ENCODE results near the gene ATP1A4. TPM values are rescaled to one million over a fixed set of nuclear protein-coding genes. Genes with fewer than 3 reads are reported as not detected.
A peak's percentile ranks its signal among the peaks of the same experiment; 100 is the strongest.

The ATP1A4 gene
- total and polyA plus RNA-seq, 9 of the 15 experiments (the other 6 are each of a cell fraction or from before 2014, with no cell fraction given) = 0.07 TPM; not detected in 8

DNA sequence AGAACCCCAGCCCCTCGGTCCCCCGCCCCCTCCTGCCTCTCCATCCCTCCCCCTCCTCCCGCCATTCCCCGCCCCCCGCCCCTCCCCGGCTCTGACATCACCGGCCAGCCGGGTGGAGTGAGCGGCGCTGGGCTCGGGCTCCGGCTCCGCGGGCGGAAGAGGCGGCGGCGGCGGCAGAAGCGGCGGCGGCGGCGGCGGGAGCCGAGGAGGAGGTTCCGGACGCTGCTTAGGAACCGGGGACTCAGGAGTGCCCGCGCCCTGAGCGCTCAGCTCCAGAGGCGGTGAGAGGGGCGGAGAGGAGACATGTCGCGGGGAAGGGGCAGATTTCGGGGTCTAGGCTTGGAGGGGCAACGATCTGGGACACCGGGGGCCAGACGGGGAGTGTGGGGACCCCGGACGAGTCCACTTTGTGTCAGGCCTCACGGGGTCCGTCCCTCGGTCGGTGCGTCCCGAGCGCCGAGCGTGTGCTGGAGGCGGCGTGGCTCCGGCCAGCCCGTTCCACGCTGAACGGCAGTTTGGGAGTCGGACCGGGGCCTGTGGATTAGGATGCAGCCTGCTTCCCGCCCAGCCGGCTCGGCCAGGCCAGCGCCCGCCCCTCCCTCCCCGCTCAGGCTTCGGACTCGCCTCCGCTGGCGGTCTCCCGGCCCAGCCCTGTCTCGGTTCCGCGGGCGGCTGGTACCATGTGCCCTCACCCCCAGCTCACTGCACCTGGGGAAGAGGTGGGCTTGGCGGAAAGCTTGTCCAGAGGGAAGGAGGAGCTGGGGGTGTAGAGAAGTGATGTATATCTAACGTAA is 54.0 kb downstream of the ATP1A4 start, which contains the start of gene PEA15 (continued):
- TF ChIP-seq, protein P1, sequence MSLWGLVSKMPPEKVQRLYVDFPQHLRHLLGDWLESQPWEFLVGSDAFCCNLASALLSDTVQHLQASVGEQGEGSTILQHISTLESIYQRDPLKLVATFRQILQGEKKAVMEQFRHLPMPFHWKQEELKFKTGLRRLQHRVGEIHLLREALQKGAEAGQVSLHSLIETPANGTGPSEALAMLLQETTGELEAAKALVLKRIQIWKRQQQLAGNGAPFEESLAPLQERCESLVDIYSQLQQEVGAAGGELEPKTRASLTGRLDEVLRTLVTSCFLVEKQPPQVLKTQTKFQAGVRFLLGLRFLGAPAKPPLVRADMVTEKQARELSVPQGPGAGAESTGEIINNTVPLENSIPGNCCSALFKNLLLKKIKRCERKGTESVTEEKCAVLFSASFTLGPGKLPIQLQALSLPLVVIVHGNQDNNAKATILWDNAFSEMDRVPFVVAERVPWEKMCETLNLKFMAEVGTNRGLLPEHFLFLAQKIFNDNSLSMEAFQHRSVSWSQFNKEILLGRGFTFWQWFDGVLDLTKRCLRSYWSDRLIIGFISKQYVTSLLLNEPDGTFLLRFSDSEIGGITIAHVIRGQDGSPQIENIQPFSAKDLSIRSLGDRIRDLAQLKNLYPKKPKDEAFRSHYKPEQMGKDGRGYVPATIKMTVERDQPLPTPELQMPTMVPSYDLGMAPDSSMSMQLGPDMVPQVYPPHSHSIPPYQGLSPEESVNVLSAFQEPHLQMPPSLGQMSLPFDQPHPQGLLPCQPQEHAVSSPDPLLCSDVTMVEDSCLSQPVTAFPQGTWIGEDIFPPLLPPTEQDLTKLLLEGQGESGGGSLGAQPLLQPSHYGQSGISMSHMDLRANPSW (CRISPR knock-in tag; IDR thresholded peaks at IDR 0.05) = no peak
- no peak for TF ChIP-seq BRF1 (IDR thresholded peaks at IDR 0.05; ENCODE audit: borderline replicate concordance, extremely low read depth, insufficient read length)
- no peak for TF ChIP-seq ZNF133 (CRISPR knock-in tag; IDR thresholded peaks at IDR 0.05)
- TF ChIP-seq CXXC5 (CRISPR knock-in tag; IDR thresholded peaks at IDR 0.05) = peak; percentile 53
- TF ChIP-seq, protein P2, sequence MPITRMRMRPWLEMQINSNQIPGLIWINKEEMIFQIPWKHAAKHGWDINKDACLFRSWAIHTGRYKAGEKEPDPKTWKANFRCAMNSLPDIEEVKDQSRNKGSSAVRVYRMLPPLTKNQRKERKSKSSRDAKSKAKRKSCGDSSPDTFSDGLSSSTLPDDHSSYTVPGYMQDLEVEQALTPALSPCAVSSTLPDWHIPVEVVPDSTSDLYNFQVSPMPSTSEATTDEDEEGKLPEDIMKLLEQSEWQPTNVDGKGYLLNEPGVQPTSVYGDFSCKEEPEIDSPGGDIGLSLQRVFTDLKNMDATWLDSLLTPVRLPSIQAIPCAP (CRISPR knock-in tag; IDR thresholded peaks at IDR 0.05; ENCODE audit: borderline replicate concordance) = no peak
- TF ChIP-seq POLR2AphosphoS2 (IDR thresholded peaks at IDR 0.05; ENCODE audit: low read length) = no peak
- TF ChIP-seq, protein P3, sequence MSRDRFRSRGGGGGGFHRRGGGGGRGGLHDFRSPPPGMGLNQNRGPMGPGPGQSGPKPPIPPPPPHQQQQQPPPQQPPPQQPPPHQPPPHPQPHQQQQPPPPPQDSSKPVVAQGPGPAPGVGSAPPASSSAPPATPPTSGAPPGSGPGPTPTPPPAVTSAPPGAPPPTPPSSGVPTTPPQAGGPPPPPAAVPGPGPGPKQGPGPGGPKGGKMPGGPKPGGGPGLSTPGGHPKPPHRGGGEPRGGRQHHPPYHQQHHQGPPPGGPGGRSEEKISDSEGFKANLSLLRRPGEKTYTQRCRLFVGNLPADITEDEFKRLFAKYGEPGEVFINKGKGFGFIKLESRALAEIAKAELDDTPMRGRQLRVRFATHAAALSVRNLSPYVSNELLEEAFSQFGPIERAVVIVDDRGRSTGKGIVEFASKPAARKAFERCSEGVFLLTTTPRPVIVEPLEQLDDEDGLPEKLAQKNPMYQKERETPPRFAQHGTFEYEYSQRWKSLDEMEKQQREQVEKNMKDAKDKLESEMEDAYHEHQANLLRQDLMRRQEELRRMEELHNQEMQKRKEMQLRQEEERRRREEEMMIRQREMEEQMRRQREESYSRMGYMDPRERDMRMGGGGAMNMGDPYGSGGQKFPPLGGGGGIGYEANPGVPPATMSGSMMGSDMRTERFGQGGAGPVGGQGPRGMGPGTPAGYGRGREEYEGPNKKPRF (IDR thresholded peaks at IDR 0.05; ENCODE audit: low read depth, low read length) = no peak
- TF ChIP-seq, protein P4, sequence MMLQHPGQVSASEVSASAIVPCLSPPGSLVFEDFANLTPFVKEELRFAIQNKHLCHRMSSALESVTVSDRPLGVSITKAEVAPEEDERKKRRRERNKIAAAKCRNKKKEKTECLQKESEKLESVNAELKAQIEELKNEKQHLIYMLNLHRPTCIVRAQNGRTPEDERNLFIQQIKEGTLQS (IDR thresholded peaks at IDR 0.05) = no peak
- TF ChIP-seq, protein P4 (CRISPR knock-in tag; conservative IDR thresholded peaks at IDR 0.05) = no peak
- no peak for TF ChIP-seq NFIX (CRISPR knock-in tag; IDR thresholded peaks at IDR 0.05; ENCODE audit: low read depth)
- no peak for TF ChIP-seq WHSC1 (IDR thresholded peaks at IDR 0.05; ENCODE audit: low read length)
- no peak for TF ChIP-seq KLF6 (CRISPR knock-in tag; IDR thresholded peaks at IDR 0.05; ENCODE audit: borderline replicate concordance)
- TF ChIP-seq ESRRA (IDR thresholded peaks at IDR 0.05; ENCODE audit: borderline replicate concordance, low read depth) = no peak
- no peak; the same call in 1 of the 2 replicates for TF ChIP-seq FOSL1 (tag; conservative IDR thresholded peaks at IDR 0.05)
- no peak for TF ChIP-seq GTF2A2 (tag; IDR thresholded peaks at IDR 0.05)
- TF ChIP-seq MYC (IDR thresholded peaks at IDR 0.05; ENCODE audit: low read depth, low read length) = peak; percentile 49; the same call in 1 of the 2 replicates
- peak; percentile 39; the same call in 1 of the 2 replicates for TF ChIP-seq MYC (CRISPR knock-in tag; IDR thresholded peaks at IDR 0.05; ENCODE audit: borderline replicate concordance, low read depth)
- no peak for TF ChIP-seq SAFB (IDR thresholded peaks at IDR 0.05; ENCODE audit: borderline replicate concordance, low read depth, low read length)
- no peak for TF ChIP-seq MXI1 (IDR thresholded peaks at IDR 0.05; ENCODE audit: low read depth, low read length)
- TF ChIP-seq SMARCA4 (IDR thresholded peaks at IDR 0.05) = no peak
- TF ChIP-seq PRPF4 (IDR thresholded peaks at IDR 0.05; ENCODE audit: insufficient read depth, low read depth, low read length, poor library complexity, severe bottlenecking) = no peak

Measured in K562 (cell line).